DND-41 (cell line): ENCODE results near the gene UTP14C.

Experiments used
- ATAC-seq: fragments of 200-7000 bp; cut with Tn5 transposase; 3 replicates; pipeline ENCODE4 v1.9.1; 2021; ENCODE audit warnings: low read depth; ENCODE audit not compliant: insufficient read depth
- DNase-seq: peaks from one replicate; pipeline ENCODE4 v3.0.0-alpha.2; 2020
- H2AFZ ChIP-seq: 2 replicates; pipeline ENCODE4 v1.6.0; 2012; ENCODE audit warnings: low read depth, low read length
- H3K27ac ChIP-seq: 2 replicates; pipeline ENCODE4 v1.5.1; 2012; ENCODE audit warnings: low read length, inconsistent platforms
- H3K27me3 ChIP-seq: fragments of 200-600 bp; sonication (generic); 2 replicates; pipeline ENCODE4 v1.6.0; 2012; ENCODE audit warnings: low read length, mild to moderate bottlenecking, inconsistent platforms; ENCODE audit not compliant: insufficient read depth, poor library complexity
- H3K36me3 ChIP-seq: 2 replicates; pipeline ENCODE4 v1.5.1; 2012; ENCODE audit warnings: low read length, inconsistent platforms; ENCODE audit not compliant: insufficient read depth
- H3K4me1 ChIP-seq: 2 replicates; pipeline ENCODE4 v1.5.1; 2012; ENCODE audit warnings: mild to moderate bottlenecking, low read length; ENCODE audit not compliant: insufficient read depth
- H3K4me2 ChIP-seq: 2 replicates; pipeline ENCODE4 v1.6.0; 2012; ENCODE audit warnings: mild to moderate bottlenecking, moderate library complexity, low read length, inconsistent platforms; ENCODE audit not compliant: insufficient read depth
- H3K4me3 ChIP-seq, 2 experiments: fragments of 200-600 bp in 1 of 2; shearing (Covaris generic) in 1 of 2; 2 replicates each; pipeline ENCODE4 v1.5.1; 2012 to 2016; ENCODE audit warnings: inconsistent platforms in 2 of 2, low read length in 2 of 2, mild to moderate bottlenecking in 2 of 2, low read depth in 1 of 2, moderate library complexity in 1 of 2
- H3K79me2 ChIP-seq: 2 replicates; pipeline ENCODE4 v1.6.0; 2012; ENCODE audit warnings: low read length, inconsistent platforms; ENCODE audit not compliant: insufficient read depth
- H3K9ac ChIP-seq: 2 replicates; pipeline ENCODE4 v1.6.0; 2012; ENCODE audit warnings: low read depth, mild to moderate bottlenecking, inconsistent platforms, low read length, moderate library complexity
- H3K9me3 ChIP-seq: 2 replicates; pipeline ENCODE4 v1.5.1; 2012; ENCODE audit warnings: low read length, moderate library complexity, mild to moderate bottlenecking, inconsistent platforms; ENCODE audit not compliant: insufficient read depth, severe bottlenecking
- H4K20me1 ChIP-seq: 2 replicates; pipeline ENCODE4 v1.6.0; 2012; ENCODE audit warnings: low read length; ENCODE audit not compliant: insufficient read depth
- EZH2 ChIP-seq: IDR thresholded peaks from 3 replicates; pipeline ENCODE4 v1.6.1; 2012; ENCODE audit warnings: borderline replicate concordance, low read depth, mild to moderate bottlenecking, moderate library complexity, low read length, inconsistent platforms; ENCODE audit not compliant: severe bottlenecking
- TF ChIP-seq, protein P1 (sequence below): IDR thresholded peaks from 2 replicates; pipeline ENCODE4 v1.5.1; 2012; ENCODE audit warnings: borderline replicate concordance, low read length, moderate library complexity, mild to moderate bottlenecking; ENCODE audit not compliant: poor library complexity, severe bottlenecking; ENCODE audit errors: extremely low read depth

Gene UTP14C

DNA sequence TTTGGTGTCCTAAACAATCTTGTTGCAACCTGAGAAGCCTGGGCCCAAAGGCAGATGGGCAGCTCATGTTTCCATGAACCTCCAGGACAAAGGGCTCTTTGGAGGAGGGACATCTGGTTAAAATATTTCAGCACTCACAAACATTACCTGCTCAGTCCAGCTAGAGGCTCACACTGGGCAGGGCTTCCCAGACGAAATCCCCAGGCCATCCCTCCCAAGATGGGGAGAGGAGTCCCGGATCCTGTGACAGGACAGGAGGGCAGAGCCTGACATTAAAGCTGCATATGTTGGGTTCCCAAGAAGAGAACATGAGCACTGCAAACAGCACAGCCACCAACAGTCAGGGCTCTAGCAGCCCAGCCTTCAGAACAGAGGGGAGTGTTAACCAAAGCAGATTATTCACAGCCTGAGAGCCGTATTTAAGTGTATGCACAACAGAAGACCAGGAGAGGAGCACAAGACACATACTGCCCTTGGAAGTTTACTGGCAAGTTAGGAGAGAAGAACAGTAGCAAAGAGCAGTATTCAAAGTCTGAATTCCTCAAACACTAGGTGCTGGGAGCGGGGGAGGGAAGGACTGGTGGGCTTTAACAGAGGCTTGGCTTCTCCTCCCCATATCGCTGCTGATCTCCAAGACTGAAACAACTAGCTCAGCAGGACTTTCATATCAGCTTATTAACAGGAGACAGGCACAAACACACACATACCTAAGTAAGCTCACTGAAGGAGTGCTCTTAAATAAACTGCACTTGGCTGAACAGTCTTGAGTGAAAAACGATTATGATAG is 25.6 kb upstream of the UTP14C start:
- TF ChIP-seq, protein P1, sequence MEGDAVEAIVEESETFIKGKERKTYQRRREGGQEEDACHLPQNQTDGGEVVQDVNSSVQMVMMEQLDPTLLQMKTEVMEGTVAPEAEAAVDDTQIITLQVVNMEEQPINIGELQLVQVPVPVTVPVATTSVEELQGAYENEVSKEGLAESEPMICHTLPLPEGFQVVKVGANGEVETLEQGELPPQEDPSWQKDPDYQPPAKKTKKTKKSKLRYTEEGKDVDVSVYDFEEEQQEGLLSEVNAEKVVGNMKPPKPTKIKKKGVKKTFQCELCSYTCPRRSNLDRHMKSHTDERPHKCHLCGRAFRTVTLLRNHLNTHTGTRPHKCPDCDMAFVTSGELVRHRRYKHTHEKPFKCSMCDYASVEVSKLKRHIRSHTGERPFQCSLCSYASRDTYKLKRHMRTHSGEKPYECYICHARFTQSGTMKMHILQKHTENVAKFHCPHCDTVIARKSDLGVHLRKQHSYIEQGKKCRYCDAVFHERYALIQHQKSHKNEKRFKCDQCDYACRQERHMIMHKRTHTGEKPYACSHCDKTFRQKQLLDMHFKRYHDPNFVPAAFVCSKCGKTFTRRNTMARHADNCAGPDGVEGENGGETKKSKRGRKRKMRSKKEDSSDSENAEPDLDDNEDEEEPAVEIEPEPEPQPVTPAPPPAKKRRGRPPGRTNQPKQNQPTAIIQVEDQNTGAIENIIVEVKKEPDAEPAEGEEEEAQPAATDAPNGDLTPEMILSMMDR: no peak
- no peak for TF ChIP-seq EZH2
- H3K9me3 ChIP-seq: no peaks in the 10 kb centered on the region
- no peaks in the 10 kb centered on the region for H3K79me2 ChIP-seq
- no peak overlapping the region for H3K4me2 ChIP-seq
- H2AFZ ChIP-seq: no peak overlapping the region
- no peak overlapping the region for H3K4me3 ChIP-seq
- no peaks in the 10 kb centered on the region for H4K20me1 ChIP-seq
- H3K27me3 ChIP-seq: peaks cover 18% of the 10 kb centered on the region
- DNase-seq (no peak), ATAC-seq (no peak)
- H3K9ac ChIP-seq: no peak overlapping the region
- H3K36me3 ChIP-seq: no peaks in the 10 kb centered on the region
- no peaks in the 10 kb centered on the region for H3K4me1 ChIP-seq
- H3K27ac ChIP-seq: no peak overlapping the region

DNA sequence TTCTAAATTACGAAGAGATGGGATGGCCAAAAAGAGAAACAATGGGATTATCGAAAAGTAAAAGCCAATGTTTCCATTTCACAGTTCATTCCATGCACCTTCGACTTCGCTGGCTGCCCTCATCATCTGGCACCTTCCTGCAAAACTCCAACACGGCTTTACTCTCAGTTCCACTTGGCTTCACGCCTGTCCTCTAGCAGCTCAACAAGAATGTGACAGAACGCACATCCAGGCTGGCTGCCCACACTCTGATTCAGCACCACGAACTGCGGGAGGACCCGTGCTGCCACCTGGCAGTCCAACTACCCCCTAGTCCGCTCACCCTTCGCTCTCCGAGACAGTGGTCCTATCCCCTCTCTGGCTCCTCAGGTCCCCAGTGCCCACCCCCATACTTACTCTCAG is 25.0 kb upstream of the UTP14C start:
- DNase-seq (no peak), ATAC-seq (no peak)
- H3K4me3 ChIP-seq: no peak overlapping the region
- H3K27ac ChIP-seq: no peak overlapping the region
- H3K9me3 ChIP-seq: no peaks in the 10 kb centered on the region
- H3K27me3 ChIP-seq: peaks cover 16% of the 10 kb centered on the region
- no peak overlapping the region for H3K4me2 ChIP-seq
- H4K20me1 ChIP-seq: no peaks in the 10 kb centered on the region
- TF ChIP-seq, protein P1: no peak
- no peak for TF ChIP-seq EZH2
- H3K79me2 ChIP-seq: no peaks in the 10 kb centered on the region
- no peak overlapping the region for H3K9ac ChIP-seq
- H2AFZ ChIP-seq: no peak overlapping the region
- no peaks in the 10 kb centered on the region for H3K4me1 ChIP-seq
- H3K36me3 ChIP-seq: no peaks in the 10 kb centered on the region

DNA sequence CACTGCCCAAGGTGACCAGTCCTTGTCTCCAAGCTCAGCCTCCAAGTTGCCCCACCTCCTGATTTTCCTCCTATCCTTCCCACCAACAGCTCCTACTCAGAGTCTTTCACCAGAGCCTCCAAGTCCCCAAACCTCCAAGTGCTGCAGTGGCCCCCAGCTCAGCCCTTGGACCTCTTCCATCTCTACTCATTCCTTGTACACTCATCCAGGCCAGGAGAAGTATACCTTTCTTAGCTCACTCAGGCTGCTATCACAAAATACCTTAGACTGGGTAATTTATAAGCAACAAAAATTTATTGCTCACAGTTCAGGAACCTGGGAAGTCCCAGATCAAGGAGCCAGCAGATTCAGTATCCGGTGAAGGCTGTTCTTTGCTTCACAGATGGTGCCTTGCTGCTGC is 24.6 kb upstream of the UTP14C start:
- Histone ChIP-seq H2AFZ (no peak overlapping the region), H3K9ac (no peak overlapping the region), H3K4me3 (no peak overlapping the region), H3K9me3 (no peaks in the 10 kb centered on the region), H3K79me2 (no peaks in the 10 kb centered on the region), H3K27me3 (peaks cover 14% of the 10 kb centered on the region), H3K4me1 (no peaks in the 10 kb centered on the region), H3K36me3 (no peaks in the 10 kb centered on the region), H4K20me1 (no peaks in the 10 kb centered on the region), H3K4me2 (no peak overlapping the region), H3K27ac (no peak overlapping the region)
- TF ChIP-seq EZH2: no peak
- TF ChIP-seq, protein P1: no peak
- ATAC-seq (no peak), DNase-seq (no peak)
